ENCODE measurements around the gene GNGT2. TPM values are rescaled to one million over a fixed set of nuclear protein-coding genes. Genes with fewer than 3 reads are reported as not detected.
"Not testable (repeated sequence)": the region's sequence is repeated elsewhere in the genome, so short reads cannot be mapped to it uniquely, and the experiment has no call there.

The GNGT2 gene
- polyA plus RNA-seq, 12 donors = 0.66 to 2.0 (median 1.2) TPM; not detected in 2

GRCh38 chr17:49209061-49209571 lies 1.3 kb downstream of the GNGT2 start:
- no peak for DNase-seq

- DNase-seq = no peak
These were observed 5.9 kb downstream of the GNGT2 start for GRCh38 chr17:49204516-49204915.

GRCh38 chr17:49203796-49204195 lies 6.6 kb downstream of the GNGT2 start:
- DNase-seq = no peak

- DNase-seq = no peak
These were observed 8.9 kb downstream of the GNGT2 start for GRCh38 chr17:49201481-49201927.

- DNase-seq = no peak
These were observed 9.8 kb downstream of the GNGT2 start for GRCh38 chr17:49200423-49201083.

DNA sequence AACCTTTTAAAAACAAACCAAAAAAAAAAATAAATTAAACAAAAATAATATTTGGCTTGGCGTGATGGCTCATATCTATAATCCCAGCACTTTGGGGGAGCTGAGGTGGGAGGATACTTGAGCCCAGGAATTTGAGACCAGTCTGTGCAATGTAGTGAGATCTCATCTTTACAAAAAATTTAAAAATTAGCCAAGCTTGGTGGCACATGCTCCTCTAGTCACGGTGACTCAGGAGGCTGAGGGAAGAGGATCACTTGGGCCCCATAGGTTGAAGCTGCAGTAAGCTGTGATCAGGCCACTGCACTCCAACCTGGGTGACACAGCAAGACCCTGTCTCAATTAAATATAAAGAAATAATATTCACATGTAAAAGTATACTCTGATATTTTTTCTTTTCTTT lies 12.2 kb downstream of the GNGT2 start:
- no peak for DNase-seq

DNA sequence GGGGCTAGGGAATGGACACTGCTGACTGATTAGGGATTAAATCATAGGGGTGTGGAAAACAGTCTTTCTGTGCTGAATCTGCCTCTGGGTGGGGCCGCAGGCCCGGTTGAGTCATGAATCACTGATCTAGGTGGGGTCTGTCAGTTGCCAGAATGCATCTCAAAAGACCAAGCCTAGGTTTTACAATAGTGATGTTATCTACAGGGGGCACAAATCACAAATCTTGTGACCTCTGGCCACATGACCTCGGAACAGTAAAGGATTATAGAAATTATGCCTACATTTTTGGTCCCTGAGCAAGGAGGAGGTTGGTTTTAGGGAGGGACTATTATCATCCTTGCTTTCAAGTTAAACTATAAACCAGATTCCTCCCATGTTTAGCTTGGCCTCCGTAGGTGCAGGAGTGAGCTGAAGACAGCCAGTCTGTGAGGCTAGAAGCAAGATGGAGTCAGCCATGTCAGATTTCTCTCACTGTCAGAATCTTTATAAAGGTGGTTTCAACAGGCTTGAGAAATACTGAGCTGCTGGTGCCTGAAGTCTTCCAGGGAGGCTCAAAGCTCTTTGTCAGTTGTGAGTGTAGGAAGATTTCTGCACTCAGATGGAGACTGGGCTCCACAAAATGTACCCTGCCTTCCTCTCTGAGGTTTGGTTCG lies 12.9 kb downstream of the GNGT2 start:
- no peak for DNase-seq

DNA sequence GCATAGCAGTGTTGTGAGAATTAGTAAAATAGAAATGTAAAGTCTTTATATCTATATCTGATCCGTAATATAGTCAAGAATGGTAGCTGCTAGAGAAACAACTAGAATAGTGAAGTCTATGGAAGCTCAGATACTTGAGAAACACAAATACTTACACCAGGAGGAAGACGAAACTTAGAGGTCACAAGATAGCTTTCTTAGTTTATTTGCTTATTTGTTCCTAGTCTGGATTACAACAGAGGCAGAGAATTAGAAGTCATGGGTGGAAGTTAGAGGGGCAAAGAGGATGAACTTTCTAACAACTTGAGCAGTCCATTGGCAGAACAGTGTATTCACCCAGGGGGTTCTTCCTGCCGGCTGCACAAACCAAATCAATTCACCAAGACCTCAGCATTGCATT lies 13.9 kb downstream of the GNGT2 start:
- DNase-seq = no peak

DNA sequence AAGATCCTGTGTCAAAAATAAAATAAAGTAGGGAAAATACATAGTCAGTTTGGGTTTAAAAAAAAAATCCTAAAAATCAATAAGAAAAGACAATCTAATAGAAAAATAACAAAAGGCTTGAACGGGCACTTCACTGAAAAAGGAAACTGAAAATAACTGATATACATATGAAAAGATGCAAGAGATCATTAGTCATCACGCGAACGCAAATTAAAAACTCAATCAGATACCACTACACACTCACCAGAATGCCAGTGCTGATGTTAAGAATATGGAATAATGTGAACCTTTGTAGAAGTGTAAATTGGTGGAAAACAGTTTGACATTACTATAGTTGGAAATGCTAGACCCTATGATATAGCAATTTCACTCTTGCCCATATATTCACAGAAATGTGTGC lies 14.6 kb downstream of the GNGT2 start:
- no peak for DNase-seq

DNA sequence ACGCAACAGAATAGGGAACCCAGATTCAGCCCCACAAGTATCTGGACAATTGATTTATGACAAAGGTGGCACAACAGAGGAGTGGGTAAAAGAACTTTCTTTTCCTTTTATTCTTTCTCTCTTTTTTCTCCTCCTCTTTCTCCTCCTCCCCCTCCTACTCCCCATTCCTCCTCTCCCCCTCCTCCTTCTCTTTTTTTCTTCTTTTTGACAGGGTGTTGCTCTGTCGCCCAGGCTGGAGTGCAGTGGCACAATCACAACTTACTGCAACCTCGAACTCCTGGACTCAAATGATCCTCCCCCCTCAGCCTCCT lies 16.1 kb downstream of the GNGT2 start:
- DNase-seq = no peak

DNA sequence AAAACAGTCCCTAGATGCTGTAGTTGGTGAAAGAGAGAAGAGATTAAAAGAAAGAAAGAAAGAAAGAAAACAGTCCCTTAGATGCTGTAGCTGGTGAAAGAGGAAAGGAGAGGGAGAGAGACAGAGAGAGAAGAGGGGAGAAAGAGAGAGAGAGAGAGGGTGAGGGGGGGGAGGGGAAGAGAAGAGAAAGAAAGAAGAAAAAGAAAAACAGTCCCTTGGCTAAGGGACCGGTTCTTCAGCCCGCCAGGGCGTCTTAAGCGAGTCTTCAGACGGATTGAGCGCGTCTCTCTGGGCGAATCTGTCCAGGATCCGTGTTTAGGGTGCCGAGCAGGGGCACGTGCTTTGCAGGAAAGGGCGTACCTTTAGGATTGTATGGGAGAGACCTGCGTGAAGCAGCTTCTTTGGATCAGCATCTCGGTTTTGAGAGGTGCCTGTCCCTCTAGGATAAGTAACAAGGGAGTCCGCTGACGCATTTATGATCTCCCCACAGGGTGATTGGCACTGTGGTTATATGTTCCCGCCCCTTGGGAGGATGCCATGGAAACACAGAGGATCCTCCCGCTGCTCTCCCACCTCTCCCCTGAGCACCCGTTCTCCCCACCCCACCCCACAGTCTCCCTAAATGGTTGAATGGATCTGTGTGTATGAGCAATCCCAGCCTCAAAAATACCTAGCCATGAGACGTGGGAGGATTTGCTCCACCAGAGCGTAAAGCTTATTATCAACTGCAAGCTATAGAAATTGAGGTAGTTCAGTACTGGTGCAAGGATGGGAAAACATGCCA lies 16.7 kb downstream of the GNGT2 start:
- peak; percentile 35 for DNase-seq

DNA sequence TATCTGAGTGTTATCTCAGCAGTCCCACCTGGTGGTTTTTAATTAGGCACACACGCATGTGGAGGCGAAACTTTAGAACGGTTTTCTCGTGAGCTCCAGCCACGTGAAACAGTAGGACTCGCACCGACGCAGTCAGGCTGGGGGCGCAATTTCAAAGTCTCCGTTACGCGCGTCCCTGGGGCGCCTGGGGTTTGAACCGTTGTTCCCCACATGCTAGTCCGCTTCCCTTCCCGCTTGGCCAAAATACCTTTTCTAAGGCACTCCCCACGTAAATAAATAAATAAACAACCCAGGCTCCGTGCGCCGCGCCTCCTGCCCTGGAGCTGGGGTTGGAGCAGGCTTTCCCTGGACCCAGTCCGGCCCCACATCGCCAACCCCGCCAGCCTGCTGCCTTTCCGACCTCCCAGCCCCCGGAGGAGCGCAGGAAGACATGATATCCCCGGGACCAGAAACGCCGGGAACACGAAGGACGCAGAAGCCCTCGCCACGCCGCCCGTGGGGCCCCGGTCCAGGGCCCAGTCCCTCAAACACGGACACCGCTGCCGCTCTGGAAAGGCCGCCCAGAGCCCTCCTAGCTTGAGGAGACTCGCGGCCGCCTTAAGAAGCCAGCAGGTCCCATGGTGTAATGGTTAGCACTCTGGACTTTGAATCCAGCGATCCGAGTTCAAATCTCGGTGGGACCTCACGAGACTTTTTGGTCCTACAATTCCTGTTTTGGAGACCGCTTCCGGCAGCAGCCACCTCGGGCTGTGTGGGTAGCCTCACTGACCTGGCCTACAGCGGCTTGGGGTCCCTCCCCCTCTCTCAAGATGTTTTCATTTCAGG lies 18.2 kb downstream of the GNGT2 start:
- DNase-seq = peak; percentile 95

- no peak for DNase-seq
These were observed 18.9 kb downstream of the GNGT2 start for GRCh38 chr17:49191409-49191916.

DNA sequence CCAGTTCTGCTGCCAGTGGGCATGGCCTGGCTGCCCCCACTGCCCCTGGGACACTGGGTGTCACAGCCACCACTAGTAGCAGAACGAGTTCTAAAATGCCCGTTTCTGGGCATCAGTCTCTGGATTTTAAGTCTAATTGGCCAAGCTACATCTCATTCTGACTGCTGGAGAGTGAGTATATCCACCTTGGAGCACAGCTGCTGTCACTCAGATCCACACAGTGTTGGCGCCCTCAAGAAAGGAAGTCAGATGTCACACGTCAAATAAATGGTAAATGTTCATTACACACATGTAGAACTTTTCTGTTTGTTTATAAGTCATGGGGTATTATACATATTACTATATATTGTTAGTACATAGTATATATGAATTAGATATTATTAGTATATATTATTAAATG lies 19.4 kb downstream of the GNGT2 start:
- no peak for DNase-seq

DNA sequence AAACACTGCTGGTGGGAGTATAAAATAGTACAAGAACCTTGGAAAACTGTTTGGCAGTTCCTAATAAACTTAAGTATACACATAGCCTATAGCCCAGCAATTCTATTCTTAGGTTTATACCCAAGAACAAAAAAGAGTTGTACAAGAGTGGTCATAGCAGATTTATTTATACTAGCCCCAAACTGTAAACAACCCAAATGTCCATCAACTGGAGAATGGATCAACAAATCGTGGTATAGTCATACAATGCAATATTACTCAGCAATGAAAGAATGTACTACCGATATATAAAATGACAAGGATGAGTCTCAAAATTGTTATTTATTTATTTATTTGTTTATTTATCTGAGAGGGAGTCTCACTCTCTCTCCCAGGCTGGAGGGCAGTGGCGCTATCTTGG lies 23.1 kb downstream of the GNGT2 start:
- no peak for DNase-seq

DNA sequence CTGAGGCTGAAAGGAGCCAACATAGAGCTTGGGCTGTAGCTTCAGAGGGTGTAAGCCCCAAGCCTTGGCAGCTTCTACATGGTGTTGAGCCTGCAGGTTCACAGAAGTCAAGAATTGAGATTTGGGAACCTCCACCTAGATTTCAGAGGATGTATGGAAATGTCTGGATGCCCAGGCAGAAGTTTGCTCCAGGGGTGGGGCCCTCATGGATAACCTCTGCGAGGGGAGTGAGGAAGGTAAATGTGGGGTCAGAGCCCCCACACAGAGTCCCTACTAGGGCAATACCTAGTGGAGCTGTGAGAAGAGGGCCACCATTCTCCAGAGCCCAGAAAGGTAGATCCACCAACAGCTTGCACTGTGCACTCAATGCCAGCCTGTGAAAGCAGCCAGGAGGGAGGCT lies 25.0 kb downstream of the GNGT2 start:
- DNase-seq = not testable (repeated sequence)

DNA sequence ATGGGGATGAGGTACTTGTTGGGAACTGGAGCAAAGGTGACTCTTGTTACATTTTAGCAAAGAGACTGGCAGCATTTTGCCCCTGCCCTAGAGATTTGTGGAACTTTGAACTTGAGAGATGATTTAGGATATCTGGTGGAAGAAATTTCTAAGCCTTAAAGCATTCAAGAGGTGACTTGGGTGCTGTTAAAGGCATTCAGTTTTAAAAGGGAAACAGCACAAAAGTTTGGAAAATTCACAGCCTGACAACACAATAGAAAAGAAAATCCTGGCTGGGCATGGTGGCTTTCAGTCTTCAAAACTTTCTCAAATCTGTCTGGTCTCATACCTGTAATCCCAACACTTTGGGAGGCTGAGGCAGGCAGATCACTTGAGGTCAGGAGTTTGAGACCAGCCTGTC lies 25.9 kb downstream of the GNGT2 start:
- DNase-seq = not testable (repeated sequence)

DNA sequence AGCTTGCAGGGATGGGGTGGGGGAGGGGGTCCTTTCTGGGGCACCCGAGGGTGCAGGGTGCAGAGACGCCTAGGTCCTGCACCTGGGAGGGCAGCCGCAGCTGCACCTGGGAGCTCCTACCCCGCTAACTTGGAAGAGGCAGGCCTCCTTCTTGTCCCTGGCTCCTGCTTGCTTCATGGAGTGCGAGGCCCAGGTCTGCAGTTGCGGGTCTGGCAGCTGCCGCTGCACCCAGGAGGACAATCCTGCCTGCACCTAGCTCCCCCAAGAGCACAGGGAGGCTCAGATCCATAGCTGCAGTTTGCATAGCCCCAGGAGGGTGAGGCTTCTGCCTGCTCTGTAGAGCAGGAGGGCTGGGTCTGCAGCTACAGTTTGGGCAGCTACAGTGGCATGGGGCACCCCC lies 26.6 kb downstream of the GNGT2 start:
- no peak for DNase-seq

- DNase-seq = no peak
These were observed 27.0 kb downstream of the GNGT2 start for GRCh38 chr17:49183341-49183740.

DNA sequence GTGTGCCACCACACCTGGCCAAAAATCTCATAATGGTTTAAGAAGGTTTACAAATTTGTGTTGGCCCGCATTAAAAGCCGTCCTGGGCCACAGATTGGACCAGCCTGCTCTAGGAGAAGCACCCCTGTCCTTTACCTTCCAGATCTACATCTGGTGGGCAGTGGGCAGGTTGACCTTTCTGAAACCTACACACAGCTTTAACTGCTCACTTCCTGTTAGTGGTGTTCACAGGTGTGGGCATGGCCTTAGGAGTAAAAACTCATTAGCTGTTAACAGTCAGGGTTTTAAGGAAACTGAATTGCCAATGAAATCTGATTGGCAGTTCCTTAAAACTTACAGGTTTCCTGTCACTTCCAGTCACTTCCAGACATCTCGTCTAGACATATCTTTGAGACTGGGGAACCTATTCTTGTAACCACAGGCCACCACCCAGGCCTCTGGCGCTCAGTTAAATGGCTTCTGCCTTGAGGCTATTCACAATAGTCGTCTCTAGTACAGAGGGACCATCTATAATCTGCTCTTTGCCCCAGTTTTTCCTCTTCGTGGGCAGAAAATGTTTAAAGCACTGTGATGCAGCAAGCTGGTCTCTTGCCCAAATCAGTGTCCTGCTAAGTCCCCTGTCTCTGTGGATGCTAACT lies 29.3 kb downstream of the GNGT2 start:
- no peak for DNase-seq

- DNase-seq = peak; percentile 32
These were observed 30.1 kb downstream of the GNGT2 start for GRCh38 chr17:49180303-49180702.

All from muscle of arm (tissue), 12 donors.